Esophagus muscularis mucosa (tissue), 3 donors: ENCODE results near the gene CCL7.

Experiments
- POLR2A ChIP-seq: fragments of 450-650 bp; IDR thresholded peaks from one replicate; pipeline ENCODE4 v1.6.1; 2017; ENCODE audit warnings: antibody characterized with exemption, moderate library complexity, mild to moderate bottlenecking, low read depth
- POLR2AphosphoS5 ChIP-seq, 2 donors: sonication (generic); formaldehyde crosslinking; IDR thresholded peaks; one replicate each; pipeline ENCODE4 v1.6.1; 2017; ENCODE audit warnings: antibody characterized with exemption in 2 of 2
- TF ChIP-seq, protein P1 (sequence below), 3 experiments: fragments of 200-600 bp in 2 of 3; fragments of 450-650 bp in 1 of 3; sonication (generic) in 2 of 3; IDR thresholded peaks; one replicate each; pipeline ENCODE4 v1.5.1; 2017 to 2019; ENCODE audit warnings: antibody characterized with exemption in 3 of 3, mild to moderate bottlenecking in 2 of 3, moderate library complexity in 1 of 3

DNA sequence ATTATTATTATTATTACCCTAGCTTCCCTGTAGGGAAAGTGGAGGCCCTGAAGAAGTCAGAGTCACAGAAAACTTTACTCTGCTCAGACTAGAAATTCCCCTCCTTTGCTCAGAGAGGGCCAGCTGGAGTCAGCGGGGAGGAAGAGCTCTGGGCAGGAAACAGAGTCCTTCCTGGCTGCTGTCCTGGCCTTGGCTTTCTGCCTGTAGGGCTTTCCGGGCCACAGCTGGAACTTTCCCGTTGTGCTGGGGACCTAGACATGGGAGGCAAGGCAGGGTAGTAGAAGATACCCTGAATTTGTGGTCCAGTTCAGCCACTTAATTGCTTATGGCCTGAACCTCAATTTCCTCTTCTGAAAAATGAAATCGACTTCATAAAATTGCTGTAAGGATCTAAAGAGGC, 29.0 kb upstream of the CCL7 start:
- TF ChIP-seq, protein P1, sequence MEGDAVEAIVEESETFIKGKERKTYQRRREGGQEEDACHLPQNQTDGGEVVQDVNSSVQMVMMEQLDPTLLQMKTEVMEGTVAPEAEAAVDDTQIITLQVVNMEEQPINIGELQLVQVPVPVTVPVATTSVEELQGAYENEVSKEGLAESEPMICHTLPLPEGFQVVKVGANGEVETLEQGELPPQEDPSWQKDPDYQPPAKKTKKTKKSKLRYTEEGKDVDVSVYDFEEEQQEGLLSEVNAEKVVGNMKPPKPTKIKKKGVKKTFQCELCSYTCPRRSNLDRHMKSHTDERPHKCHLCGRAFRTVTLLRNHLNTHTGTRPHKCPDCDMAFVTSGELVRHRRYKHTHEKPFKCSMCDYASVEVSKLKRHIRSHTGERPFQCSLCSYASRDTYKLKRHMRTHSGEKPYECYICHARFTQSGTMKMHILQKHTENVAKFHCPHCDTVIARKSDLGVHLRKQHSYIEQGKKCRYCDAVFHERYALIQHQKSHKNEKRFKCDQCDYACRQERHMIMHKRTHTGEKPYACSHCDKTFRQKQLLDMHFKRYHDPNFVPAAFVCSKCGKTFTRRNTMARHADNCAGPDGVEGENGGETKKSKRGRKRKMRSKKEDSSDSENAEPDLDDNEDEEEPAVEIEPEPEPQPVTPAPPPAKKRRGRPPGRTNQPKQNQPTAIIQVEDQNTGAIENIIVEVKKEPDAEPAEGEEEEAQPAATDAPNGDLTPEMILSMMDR (IDR thresholded peaks at IDR 0.05), result no peak
- no peak for TF ChIP-seq POLR2A
- TF ChIP-seq POLR2AphosphoS5 (IDR thresholded peaks at IDR 0.05), result peak in 1 of 2 donors; percentile 48
